H1 (cell line): ENCODE results near the gene TAF15. TPM values are rescaled to one million over a fixed set of nuclear protein-coding genes. Genes with fewer than 3 reads are reported as not detected.

Experiments used
- CTCF ChIA-PET: fragments of 300-600 bp; sonication (Branson Sonifier 250); formaldehyde crosslinking; loops from one replicate; lab custom pipeline; 2021; ENCODE audit not compliant: partially characterized antibody; lab: Charles Lee
- POLR2A ChIA-PET: fragments of 300-600 bp; sonication (Branson Sonifier 250); formaldehyde crosslinking; loops from one replicate; lab custom pipeline; 2021; ENCODE audit warnings: inconsistent platforms; ENCODE audit not compliant: partially characterized antibody; lab: Charles Lee
- DNase-seq, 2 experiments: peaks; one replicate each; pipeline versions ENCODE4 v3.0.0 to v3.0.0-alpha.2; 2010 to 2022; ENCODE audit warnings: low spot score in 2 of 2, low read depth in 1 of 2, mixed read lengths in 1 of 2
- FAIRE-seq: peaks from 2 replicates; lab custom pipeline; 2011; peaks lifted over from hg19 to GRCh38; lab: Jason Lieb, UNC
- H2AFZ ChIP-seq: 2 replicates; pipeline ENCODE4 v1.8.1; 2012; ENCODE audit warnings: low read length, inconsistent platforms
- H2AK5ac ChIP-seq: 2 replicates; pipeline ENCODE4 v1.6.1; 2013; ENCODE audit warnings: low read depth, low read length
- H2BK120ac ChIP-seq: replicated peaks from 2 replicates; pipeline ENCODE3; 2013; ENCODE audit warnings: low read depth, low read length, inconsistent platforms
- H2BK12ac ChIP-seq: 2 replicates; pipeline ENCODE4 v1.6.1; 2013; ENCODE audit warnings: low read depth, low read length
- H2BK15ac ChIP-seq: 2 replicates; pipeline ENCODE4 v1.6.1; 2013; ENCODE audit warnings: low read length
- H2BK20ac ChIP-seq: 2 replicates; pipeline ENCODE4 v1.6.1; 2013; ENCODE audit warnings: low read length
- H2BK5ac ChIP-seq: 2 replicates; pipeline ENCODE4 v1.6.1; 2013; ENCODE audit warnings: low read depth, low read length
- H3K14ac ChIP-seq: 2 replicates; pipeline ENCODE4 v1.6.1; 2013; ENCODE audit warnings: inconsistent platforms; ENCODE audit not compliant: insufficient read length
- H3K18ac ChIP-seq: 2 replicates; pipeline ENCODE4 v1.6.1; 2013; ENCODE audit warnings: low read length; ENCODE audit errors: extremely low read depth
- H3K23ac ChIP-seq: 2 replicates; pipeline ENCODE4 v1.6.1; 2013; ENCODE audit warnings: inconsistent platforms; ENCODE audit not compliant: insufficient read length
- H3K23me2 ChIP-seq: 2 replicates; pipeline ENCODE4 v1.6.1; 2013; ENCODE audit warnings: low read depth, low read length
- H3K27ac ChIP-seq: 2 replicates; pipeline ENCODE4 v1.6.1; 2011; ENCODE audit warnings: low read depth, low read length, inconsistent platforms
- H3K27me3 ChIP-seq, 4 experiments: replicated peaks in 1 of 4; 1 replicate in 1 of 4; 2 replicates in 3 of 4; pipeline versions ENCODE4 v1.6.1 to v1.8.1; 2011 to 2013; ENCODE audit warnings: low read length in 3 of 4, mild to moderate bottlenecking in 3 of 4, inconsistent platforms in 2 of 4, mixed read lengths in 2 of 4, moderate library complexity in 1 of 4; ENCODE audit not compliant: control insufficient read depth in 3 of 4, insufficient read depth in 3 of 4; ENCODE audit errors: extremely low read depth in 1 of 4
- H3K36me3 ChIP-seq, 4 experiments: 2 replicates each; pipeline versions ENCODE4 v1.6.1 to v1.8.1; 2011 to 2013; ENCODE audit warnings: mild to moderate bottlenecking in 4 of 4, low read length in 3 of 4, moderate library complexity in 2 of 4, control low read depth in 1 of 4, inconsistent platforms in 1 of 4; ENCODE audit not compliant: insufficient read depth in 4 of 4, control insufficient read depth in 2 of 4
- H3K4ac ChIP-seq: replicated peaks from 2 replicates; pipeline ENCODE3; 2013; ENCODE audit warnings: low read length, low read depth, mixed read lengths, inconsistent platforms; ENCODE audit not compliant: insufficient read length
- H3K4me1 ChIP-seq, 4 experiments: replicated peaks in 1 of 4; 1 replicate in 1 of 4; 2 replicates in 3 of 4; pipeline versions ENCODE4 v1.6.1 to v1.8.1; 2011 to 2013; ENCODE audit warnings: low read length in 3 of 4, inconsistent platforms in 2 of 4, mixed read lengths in 1 of 4; ENCODE audit not compliant: insufficient read depth in 4 of 4, control insufficient read depth in 3 of 4
- H3K4me2 ChIP-seq, 2 experiments: 2 replicates each; pipeline versions ENCODE4 v1.6.1 to v1.8.1; 2011 to 2013; ENCODE audit warnings: low read depth in 2 of 2, low read length in 2 of 2, control low read depth in 1 of 2, inconsistent platforms in 1 of 2, mild to moderate bottlenecking in 1 of 2; ENCODE audit not compliant: insufficient read depth in 1 of 2
- H3K4me3 ChIP-seq, 4 experiments: fragments of 200-600, 300-600 bp in 1 of 4; sonication (generic), shearing (Covaris generic), sonication (Bioruptor Twin) in 1 of 4; 2 replicates each; pipeline versions ENCODE4 v1.5.1 to v1.8.1; 2011 to 2016; ENCODE audit warnings: low read length in 4 of 4, low read depth in 3 of 4, control low read depth in 2 of 4, inconsistent platforms in 2 of 4, mild to moderate bottlenecking in 2 of 4, mixed read lengths in 1 of 4, moderate library complexity in 1 of 4; ENCODE audit not compliant: insufficient read depth in 2 of 4; ENCODE audit errors: extremely low read depth in 1 of 4
- H3K56ac ChIP-seq: replicated peaks from 2 replicates; pipeline ENCODE3; 2013; ENCODE audit warnings: low read depth, mild to moderate bottlenecking, mixed read lengths, low read length, inconsistent platforms; ENCODE audit not compliant: insufficient read length
- H3K79me1 ChIP-seq: 2 replicates; pipeline ENCODE4 v1.6.1; 2013; ENCODE audit warnings: low read depth, low read length, control low read depth
- H3K79me2 ChIP-seq, 2 experiments: 2 replicates each; pipeline versions ENCODE4 v1.6.1 to v1.8.1; 2012 to 2013; ENCODE audit warnings: low read length in 2 of 2, mild to moderate bottlenecking in 2 of 2, inconsistent platforms in 1 of 2; ENCODE audit not compliant: insufficient read depth in 2 of 2, control insufficient read depth in 1 of 2
- H3K9ac ChIP-seq, 4 experiments: replicated peaks in 1 of 4; 1 replicate in 1 of 4; 2 replicates in 3 of 4; pipeline versions ENCODE4 v1.6.1 to v1.8.1; 2011 to 2013; ENCODE audit warnings: low read depth in 3 of 4, low read length in 3 of 4, control low read depth in 2 of 4, mild to moderate bottlenecking in 2 of 4, moderate library complexity in 2 of 4, inconsistent platforms in 1 of 4; ENCODE audit errors: extremely low read depth in 1 of 4
- H3K9me3 ChIP-seq, 2 experiments: 2 replicates each; pipeline versions ENCODE4 v1.6.1 to v1.8.1; 2012 to 2013; ENCODE audit warnings: mild to moderate bottlenecking in 2 of 2, moderate library complexity in 2 of 2, control low read depth in 1 of 2, inconsistent platforms in 1 of 2, low read depth in 1 of 2, low read length in 1 of 2, mixed read lengths in 1 of 2; ENCODE audit not compliant: insufficient read depth in 2 of 2
- H4K20me1 ChIP-seq, 2 experiments: replicated peaks in 1 of 2; 2 replicates each; pipeline versions ENCODE3 to v1.8.1; 2011 to 2013; ENCODE audit warnings: inconsistent platforms in 2 of 2, low read length in 2 of 2, mild to moderate bottlenecking in 1 of 2; ENCODE audit not compliant: insufficient read depth in 2 of 2, control insufficient read depth in 1 of 2
- H4K5ac ChIP-seq: 2 replicates; pipeline ENCODE4 v1.6.1; 2013; ENCODE audit warnings: low read length, low read depth, mixed read lengths, inconsistent platforms; ENCODE audit not compliant: insufficient read length
- H4K8ac ChIP-seq: 2 replicates; pipeline ENCODE4 v1.8.0; 2013; ENCODE audit warnings: mild to moderate bottlenecking, moderate library complexity, low read length, inconsistent platforms; ENCODE audit not compliant: insufficient read depth; ENCODE audit errors: extremely low read depth
- H4K91ac ChIP-seq: replicated peaks from 2 replicates; pipeline ENCODE3; 2013; ENCODE audit warnings: low read length, mixed read lengths, inconsistent platforms; ENCODE audit not compliant: insufficient read length
- MAFK ChIP-seq: IDR thresholded peaks from 2 replicates; pipeline ENCODE4 v1.6.1; 2012; ENCODE audit warnings: low read depth, mild to moderate bottlenecking, improper control_type of control experiment, low read length
- SAP30 ChIP-seq: fragments of 300-600 bp; sonication (generic); IDR thresholded peaks from 2 replicates; pipeline ENCODE4 v1.7.1; 2012; ENCODE audit warnings: low read length, moderate library complexity, mild to moderate bottlenecking, inconsistent platforms; ENCODE audit not compliant: insufficient read depth, insufficient replicate concordance
- SIN3A ChIP-seq, 2 experiments: IDR thresholded peaks in 1 of 2; conservative IDR thresholded peaks in 1 of 2; 2 replicates each; pipeline ENCODE4 v1.6.1; 2011 to 2012; ENCODE audit warnings: low read length in 2 of 2, improper control_type of control experiment in 1 of 2, low read depth in 1 of 2, mild to moderate bottlenecking in 1 of 2
- WGBS, 2 experiments: shearing (Covaris generic) in 1 of 2; methylation state at CpG; one replicate each; pipeline versions ENCODE4 v1.1.6 to v1.1.7; 2013 to 2015; ENCODE audit warnings: low lambda C conversion rate in 2 of 2, mixed read lengths in 2 of 2, inconsistent platforms in 1 of 2, low coverage in 1 of 2, missing lambda C conversion rate in 1 of 2; ENCODE audit not compliant: insufficient replicate concordance in 2 of 2, insufficient coverage in 1 of 2, insufficient read length in 1 of 2; ENCODE audit errors: extremely low coverage in 1 of 2, missing lambda C conversion rate in 1 of 2; 5-methylcytosine and 5-hydroxymethylcytosine counted together
- polyA plus RNA-seq, 7 experiments: library from polyadenylated mRNA; depleted of rRNA in 3 of 7; stranded (reverse) in 5 of 7; unstranded in 2 of 7; fragments of >200 nt in 5 of 7; fragments of 200-250 nt in 2 of 7; gene quantifications; 1 replicate in 5 of 7; 2 replicates in 1 of 7; 4 replicates in 1 of 7; pipeline versions ENCODE4 v1.2.1 to v1.2.3, GENCODE V29; 2011 to 2013; ENCODE audit warnings: missing spikeins in 2 of 7, mixed read lengths in 2 of 7
- total RNA-seq: library from RNA; stranded (reverse); fragmentation: NEBNext Ultra II Directional; extraction: Animal tissue kit (Norgen Biotek cat#: 25700); gene quantifications from 2 replicates; pipeline ENCODE4 v1.2.1, GENCODE V29; 2021

The TAF15 gene
- total and polyA plus RNA-seq, 2 of the 8 experiments (the other 6 are each of a cell fraction or from before 2014, with no cell fraction given): 80.1 to 338 TPM

DNA sequence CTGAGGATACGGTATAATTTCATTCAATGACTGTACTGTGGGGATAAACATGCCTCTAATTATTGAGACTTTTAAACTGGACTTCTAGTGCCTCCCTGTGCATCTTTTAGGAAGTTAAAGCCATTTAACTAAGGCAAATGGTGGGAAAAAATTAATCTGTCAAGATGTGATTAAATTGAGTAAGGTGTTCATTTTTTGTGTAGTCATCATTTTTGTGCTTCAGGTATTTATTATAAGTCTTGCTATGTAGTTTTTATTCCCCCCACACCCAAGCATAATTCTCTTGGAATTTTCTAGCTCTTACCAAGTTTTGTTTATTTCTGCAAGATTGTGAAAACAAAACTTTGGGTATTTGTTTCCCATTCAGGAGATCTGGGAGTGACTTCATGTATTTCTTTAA, 10.2 kb downstream of the TAF15 start:
- no peaks in the 10 kb centered on the region for H3K9me3 ChIP-seq
- ChIA-PET CTCF (interaction anchor here (1.4 to 1.5 kb wide), 2 partner anchors 11 to 30 kb away, joined by 3 to 5 read pairs; partner anchors contain the start of gene TAF15), POLR2A (interaction anchor here (1.0 to 2.1 kb wide), 5 partner anchors 9 to 206 kb away, joined by 3 to 12 read pairs (median 4); partner anchors contain the start of gene TAF15)
- WGBS, 2 experiments: 91% methylated on average over 1 of the region's 1 CpG; no CpG with 5 or more reads in 1 of the 2 experiments
- no peak overlapping the region for H4K8ac ChIP-seq
- no peaks in the 10 kb centered on the region for H3K27me3 ChIP-seq
- H3K79me2 ChIP-seq: peaks cover 8 to 84% of the 10 kb centered on the region in 2 experiments; a peak in 3 of 4 replicates
- H2BK12ac ChIP-seq: no peak overlapping the region
- H3K4me3 ChIP-seq: no peak overlapping the region
- H4K5ac ChIP-seq: no peak overlapping the region
- no peak overlapping the region for H3K23ac ChIP-seq
- no peak overlapping the region for H3K9ac ChIP-seq
- no peak overlapping the region for H2AFZ ChIP-seq
- H3K56ac ChIP-seq: no peak overlapping the region
- peaks cover 10 to 11% of the 10 kb centered on the region in 2 experiments for H4K20me1 ChIP-seq
- no peak for DNase-seq
- H2BK20ac ChIP-seq: no peak overlapping the region
- H3K18ac ChIP-seq: no peak overlapping the region
- H3K23me2 ChIP-seq: no peaks in the 10 kb centered on the region
- FAIRE-seq: no peak
- H3K4me1 ChIP-seq: no peaks in the 10 kb centered on the region
- H2BK120ac ChIP-seq: no peak overlapping the region
- H3K14ac ChIP-seq: no peak overlapping the region
- H2AK5ac ChIP-seq: no peak overlapping the region
- no peak overlapping the region for H3K4ac ChIP-seq
- no peaks in the 10 kb centered on the region for H3K79me1 ChIP-seq
- no peak overlapping the region for H3K4me2 ChIP-seq
- no peak overlapping the region for H4K91ac ChIP-seq
- peaks cover 27 to 84% (median 53%) of the 10 kb centered on the region in 4 experiments for H3K36me3 ChIP-seq
- TF ChIP-seq SIN3A (conservative IDR thresholded peaks at IDR 0.05 in 1 of 2, IDR thresholded peaks at IDR 0.05 in 1 of 2; ENCODE audit: low read depth in 1 of 2, low read length in 2 of 2): no peak
- no peak for TF ChIP-seq SAP30
- peak; percentile 37; the same call in 1 of the 2 replicates for TF ChIP-seq MAFK
- TF ChIP-seq, all 59 proteins: peak for 1
- Histone ChIP-seq H2BK5ac (no peak overlapping the region), H2BK15ac (no peak overlapping the region), H3K27ac (no peak overlapping the region)
